B cell (primary cell): ENCODE measurements around the gene HOMER3.

Source experiments
- CTCF ChIP-seq: fragments of 200-600 bp; IDR thresholded peaks from one replicate; pipeline ENCODE4 v1.8.0; 2022; ENCODE audit warnings: antibody characterized with exemption, mild to moderate bottlenecking
- EZH2 ChIP-seq: IDR thresholded peaks from 2 replicates; pipeline ENCODE4 v1.6.1; 2012; ENCODE audit warnings: borderline replicate concordance, low read depth, mild to moderate bottlenecking, moderate library complexity, low read length; ENCODE audit not compliant: insufficient read depth, poor library complexity, severe bottlenecking

- TF ChIP-seq CTCF = no peak
- TF ChIP-seq EZH2 = no peak
These were observed 46.6 kb downstream of the HOMER3 start for GRCh38 chr19:18894254-18895037.
